ENCODE data around the gene MYLK2. TPM values are rescaled to one million over a fixed set of nuclear protein-coding genes. Genes with fewer than 3 reads are reported as not detected.
"Not testable (repeated sequence)": the region's sequence is repeated elsewhere in the genome, so short reads cannot be mapped to it uniquely, and the experiment has no call there.

Gene MYLK2
- 0.36 and 0.59 TPM in 2 replicates for total RNA-seq (2014; rRNA removed; shearing (Covaris generic))

DNA sequence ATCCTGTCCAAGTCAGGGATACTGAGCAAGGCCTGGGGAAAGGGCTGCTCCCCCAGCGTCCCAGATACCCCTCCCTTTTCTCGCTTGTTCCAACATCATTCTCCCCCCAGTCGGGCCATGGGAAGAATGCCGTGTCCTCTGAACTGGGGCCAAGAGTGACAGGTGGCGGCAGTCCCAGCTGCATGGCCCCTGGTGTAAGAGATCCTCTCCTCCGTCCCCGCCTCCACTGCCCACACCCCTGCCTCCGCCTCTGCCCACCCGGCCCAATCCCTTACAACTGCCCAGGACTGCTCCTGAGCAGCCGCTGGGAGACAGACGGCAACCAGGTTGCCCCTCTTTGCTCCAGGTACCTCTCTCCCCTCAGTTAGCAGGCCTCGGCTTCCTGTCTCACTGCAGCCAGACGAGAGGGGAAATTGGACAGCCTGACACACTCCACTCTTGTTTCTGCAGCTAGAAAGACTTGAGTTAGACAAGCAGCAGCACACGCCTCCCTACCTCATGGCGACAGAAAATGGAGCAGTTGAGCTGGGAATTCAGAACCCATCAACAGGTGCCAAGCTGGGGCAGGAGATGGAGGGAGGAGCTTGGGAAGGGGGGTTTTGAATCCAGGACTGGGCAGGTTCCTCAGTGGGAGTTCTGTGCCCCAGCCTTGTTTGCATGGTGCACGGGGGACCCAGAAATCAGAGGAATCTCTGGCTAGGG lies at the start of gene MYLK2:
Gene MYLK2 (plus strand): TSS at position 274 of the 702 bp plus-strand sequence. CDS start 225 bp downstream, at position 499.
- no peak for DNase-seq (ENCODE audit: low read depth)

DNA sequence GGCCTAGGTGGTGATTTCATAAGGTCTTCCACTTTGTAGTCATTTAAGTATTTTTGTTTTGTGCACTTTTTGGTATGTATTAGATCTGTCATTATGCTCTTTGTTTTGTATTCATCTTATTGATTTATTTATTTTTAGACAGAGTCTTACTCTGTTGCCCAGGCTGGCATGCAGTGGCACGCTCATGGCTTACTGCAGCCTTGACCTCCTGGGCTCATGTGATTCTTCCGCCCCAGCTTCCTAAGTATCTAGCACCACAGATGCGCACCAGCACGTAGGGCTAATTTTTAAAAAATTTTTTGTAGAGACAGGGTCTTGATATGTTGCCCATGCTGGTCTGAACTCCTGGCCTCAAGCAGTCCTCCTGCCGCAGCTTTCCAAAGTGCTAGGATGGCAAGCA lies 49.5 kb upstream of the MYLK2 start:
- no peak for DNase-seq (ENCODE audit: low read depth)

DNA sequence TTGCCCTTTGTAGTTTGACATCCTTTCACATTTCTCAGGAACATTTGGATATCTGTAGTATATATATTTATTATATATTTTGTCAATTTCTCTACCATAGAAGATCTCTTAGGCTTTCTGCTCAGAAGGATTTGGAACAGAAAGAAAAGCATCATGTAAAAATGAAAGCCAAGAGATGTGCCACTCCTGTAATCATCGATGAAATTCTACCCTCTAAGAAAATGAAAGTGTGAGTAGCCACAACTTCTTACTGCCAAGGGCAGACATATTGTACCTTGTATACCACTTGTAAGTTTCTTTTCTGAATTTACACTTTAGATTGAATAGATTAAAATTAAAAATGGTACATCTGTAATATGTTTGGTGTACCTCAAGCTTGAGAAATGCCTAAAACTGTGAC lies 48.9 kb upstream of the MYLK2 start:
- no peak for DNase-seq (ENCODE audit: low read depth)

DNA sequence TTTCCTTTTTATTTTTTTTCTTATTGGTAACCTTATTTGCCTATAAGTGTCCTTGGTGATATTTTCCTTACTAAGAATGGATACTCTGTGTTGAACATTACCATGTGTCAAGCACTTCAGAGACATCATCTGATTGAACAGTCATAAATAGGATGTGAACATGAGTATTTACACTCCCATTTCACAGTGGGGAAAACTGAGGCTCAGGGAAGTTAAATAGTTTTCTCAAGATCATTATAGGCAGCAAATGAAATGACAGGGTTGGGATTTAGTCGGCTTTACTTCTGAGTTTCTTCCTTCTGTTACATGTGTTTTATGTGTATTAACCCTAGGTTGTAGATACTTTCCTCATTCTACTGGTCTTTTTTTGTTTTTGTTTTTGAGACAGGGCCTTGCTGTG lies 44.7 kb upstream of the MYLK2 start:
- no peak for DNase-seq (ENCODE audit: low read depth)

DNA sequence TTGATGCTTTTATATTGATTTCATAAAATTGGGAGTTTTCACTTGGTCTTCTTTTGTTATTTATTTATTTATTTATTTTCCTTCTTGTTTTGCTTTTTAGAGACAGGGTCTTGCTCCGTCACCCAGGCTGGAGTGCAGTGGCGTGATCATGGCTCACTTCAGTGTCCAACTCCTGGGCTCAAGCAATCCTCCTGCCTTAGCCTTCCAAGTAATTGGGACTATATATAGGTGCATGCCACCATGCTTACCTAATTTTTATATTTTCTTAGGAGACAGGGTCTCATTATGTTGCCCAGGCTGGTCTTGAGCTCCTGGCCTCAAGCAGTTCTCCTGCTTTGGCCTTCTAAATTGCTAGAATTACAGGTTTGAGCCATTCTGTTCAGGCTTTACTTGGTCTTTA lies 38.3 kb upstream of the MYLK2 start:
- DNase-seq (ENCODE audit: low read depth): no peak

DNA sequence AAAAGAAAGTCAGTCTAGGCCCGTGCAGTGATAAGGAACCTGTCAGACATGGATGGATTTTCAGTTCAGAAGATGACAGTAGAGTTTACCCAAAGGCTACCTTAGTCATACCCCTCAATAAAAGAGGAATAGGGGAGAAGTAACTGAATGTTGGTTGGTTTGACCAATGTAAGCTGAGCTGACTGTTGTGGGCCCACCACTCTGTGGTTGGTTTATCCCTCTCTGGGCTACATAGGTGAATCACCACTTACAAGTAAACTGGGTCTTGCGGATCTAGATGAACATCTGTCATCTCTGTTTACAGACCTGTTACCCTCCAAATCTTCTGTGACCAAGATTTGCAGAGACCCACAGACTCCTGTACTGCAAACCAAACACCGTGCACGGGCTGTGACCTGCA lies 37.2 kb upstream of the MYLK2 start:
- no peak for DNase-seq (ENCODE audit: low read depth)

DNA sequence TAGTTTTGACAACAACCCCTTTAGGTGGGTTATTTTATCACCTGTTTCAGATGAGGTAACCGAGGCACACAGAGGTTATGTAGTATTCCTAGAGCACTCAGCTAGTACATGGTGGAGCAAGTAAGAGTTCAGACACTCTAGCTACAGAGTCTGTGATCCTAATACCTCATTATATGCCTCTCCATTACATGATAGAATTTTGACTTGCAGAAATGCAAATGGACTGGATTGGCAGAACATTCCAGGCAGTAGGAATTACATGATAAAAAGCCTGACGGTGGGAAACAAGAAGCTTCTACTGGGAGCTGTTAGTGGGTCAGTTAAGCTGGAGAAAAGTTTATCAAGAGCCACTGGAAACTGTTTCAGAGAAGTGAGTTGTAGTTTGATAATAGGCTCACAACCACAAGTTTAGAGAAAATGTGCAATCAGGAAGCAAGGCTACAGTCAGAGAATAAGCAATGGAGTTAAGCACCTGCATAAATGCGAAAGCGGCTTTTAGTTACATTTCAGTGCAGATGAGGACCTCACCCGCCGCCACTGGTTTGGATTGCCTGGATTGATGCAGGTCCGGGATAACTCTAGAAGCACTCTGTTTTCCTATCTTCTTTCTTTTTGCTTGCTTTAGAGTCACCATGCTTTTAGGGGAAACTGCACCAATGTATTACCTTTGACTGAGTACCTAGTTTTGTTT lies 34.7 kb upstream of the MYLK2 start:
- no peak for DNase-seq (ENCODE audit: low read depth)

DNA sequence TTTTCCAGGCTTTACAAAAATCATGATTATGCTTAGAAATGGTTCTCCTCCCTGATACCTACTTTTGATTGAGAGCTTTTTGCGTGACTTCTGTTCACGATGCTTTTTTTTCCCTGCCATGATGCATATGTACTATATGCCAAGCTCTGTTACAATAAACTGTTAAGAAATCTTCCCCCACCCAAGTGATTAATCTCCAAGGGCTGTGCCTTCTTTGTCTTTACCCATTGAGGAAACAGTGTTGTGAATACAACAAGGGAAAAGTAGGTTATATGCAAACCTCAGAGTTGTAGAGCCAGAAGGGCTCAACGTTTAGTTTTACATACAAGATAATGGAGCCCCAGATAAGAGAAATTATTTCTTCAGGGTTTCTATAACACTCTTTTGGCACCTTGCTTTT lies 34.1 kb upstream of the MYLK2 start:
- no peak for DNase-seq (ENCODE audit: low read depth)

DNA sequence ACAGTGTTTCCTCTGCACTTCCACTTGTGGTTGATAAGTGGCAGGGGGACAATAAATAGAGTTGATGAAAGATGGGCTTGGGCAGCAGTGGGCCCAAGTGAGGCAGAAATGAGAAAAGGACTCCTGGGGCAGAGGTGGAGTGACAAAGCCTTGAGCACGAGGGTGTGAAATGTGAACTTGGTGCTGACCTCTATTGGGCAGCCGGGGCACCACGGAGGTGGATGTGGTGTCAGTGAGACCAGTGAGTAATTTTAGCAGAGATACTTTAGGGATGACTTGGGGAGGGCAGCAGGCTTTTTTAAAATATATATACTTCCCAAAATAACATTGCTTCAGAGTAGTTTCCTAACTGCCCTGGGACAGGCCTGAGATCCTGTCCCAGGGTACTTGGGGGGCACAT lies 30.6 kb upstream of the MYLK2 start:
- peak; percentile 42 for DNase-seq (ENCODE audit: low read depth)

DNA sequence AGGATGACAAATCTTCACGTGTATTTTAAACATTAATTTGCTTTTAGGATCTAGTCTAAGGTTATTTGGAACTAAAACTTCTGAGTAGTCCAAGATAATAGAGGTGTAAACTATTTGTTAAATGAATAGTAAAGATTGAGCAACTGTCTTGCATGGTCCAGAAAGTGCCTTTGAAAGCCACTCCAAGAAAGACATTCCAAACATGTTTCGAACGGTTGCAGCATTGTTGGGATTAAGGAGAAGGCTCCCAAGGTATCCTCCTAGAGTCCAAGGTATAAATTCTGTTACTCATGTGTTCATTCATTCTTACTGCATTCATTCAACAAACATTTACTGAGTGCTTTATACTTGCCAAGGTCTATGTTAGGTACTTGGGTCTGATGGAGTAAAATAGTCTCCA lies 28.8 kb upstream of the MYLK2 start:
- DNase-seq (ENCODE audit: low read depth): no peak

DNA sequence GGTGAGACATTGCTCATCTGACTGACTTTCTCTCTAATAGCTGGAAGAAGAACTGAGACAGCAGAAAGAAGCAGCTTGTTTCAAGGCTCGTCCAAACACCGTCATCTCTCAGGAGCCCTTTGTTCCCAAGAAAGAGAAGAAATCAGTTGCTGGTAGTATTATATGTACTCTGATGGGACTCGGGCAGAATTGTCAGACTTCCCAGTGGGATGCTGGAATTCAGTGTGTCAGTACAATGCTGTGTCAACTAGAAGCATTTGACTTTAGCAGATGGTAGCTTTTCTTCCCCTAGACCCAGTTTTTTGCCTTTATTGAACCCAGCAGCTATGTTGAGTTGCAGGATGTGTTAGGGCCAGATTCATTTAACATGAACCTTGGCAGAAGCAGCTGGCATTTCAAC lies 21.8 kb upstream of the MYLK2 start:
- DNase-seq (ENCODE audit: low read depth): no peak

DNA sequence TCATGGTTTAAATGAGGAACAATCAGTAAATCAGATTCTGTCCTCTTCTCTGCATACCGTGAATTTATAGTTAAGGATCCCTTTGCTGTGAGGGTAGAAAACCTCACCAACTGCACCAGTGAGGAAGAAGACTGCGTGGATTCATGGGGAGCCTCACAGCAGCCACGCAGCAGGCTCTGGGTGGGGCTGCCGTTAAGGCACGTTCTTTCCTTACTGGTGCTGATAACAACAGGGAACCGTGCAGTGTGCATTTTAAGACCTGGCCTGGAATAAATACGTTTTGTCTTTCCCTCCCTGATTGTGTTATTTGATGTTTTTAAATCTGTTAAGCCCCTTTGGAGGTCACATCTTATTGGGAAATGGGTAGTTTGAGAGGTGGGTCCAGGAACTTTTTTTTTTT lies 17.6 kb upstream of the MYLK2 start:
- DNase-seq (ENCODE audit: low read depth): no peak

DNA sequence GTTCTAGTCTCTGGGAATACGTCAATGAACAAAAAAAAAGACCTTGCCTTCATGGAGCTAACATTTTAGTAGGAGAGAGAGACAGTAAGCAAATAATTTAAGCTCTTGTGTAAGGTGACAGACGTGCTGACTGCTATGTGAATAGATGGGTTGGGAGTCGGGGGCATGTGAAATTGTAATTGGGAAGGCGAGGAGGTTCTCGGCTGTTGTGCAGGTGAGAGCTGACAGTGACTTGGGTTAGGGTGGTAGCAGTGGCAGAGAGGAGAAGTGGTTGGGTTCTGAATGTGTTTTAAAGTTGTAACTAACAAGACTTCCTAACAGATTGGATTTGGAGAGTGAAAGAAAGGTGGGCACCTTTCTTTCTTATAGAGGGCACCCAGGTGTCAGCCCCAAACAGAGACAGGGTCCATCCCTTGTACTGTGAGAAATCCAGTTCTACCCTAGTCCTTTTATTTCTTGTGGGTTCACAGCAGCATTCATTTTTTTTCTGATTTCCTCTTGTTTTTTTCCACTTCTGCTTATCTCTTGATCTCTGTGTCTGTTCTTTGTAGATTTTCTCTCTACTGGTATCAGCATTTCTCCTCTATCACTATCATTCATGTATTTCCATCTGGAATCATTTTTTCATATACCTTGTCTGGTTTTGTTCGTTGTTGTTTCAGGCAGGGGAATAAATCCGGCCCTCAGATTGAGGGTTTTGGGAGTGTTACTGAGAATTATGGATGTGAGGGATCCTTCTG lies 15.4 kb upstream of the MYLK2 start:
- no peak for DNase-seq (ENCODE audit: low read depth)

DNA sequence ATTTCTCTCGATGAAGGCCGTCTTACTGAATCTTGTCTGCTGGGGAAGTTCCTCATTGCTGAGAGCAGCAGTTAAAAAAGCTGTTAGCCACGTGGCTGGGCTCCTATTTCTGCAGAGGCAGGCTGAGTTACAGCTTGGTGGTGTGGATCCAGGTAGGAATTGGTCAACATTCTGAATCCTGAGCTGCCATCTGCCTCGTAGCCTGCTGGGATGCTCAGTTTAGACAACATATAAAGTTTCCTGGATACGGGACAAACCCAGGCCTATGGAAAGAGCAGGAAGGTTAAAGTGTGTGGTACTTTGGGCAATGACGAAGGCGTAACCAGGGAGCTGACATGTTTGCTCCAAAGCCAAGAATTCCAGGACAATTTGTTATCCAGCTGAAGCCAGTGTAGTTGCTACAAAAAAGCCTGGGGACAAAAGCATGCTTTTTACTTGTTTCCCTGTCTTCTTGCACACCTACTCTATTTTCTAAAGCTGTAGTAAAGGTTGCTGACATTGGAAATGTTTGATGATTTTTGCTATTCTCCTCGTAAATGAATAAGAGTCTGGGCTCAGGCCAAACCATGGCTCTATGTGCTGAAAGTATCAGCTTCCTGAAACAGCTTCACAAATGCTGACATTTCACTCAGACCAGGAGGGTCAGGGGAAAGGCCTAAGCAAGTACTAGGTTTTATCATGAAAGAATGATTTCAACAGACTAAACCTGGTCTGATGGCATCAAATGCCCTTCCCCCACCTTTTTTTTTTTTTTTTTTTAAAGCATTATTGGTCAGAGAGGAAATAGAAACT lies 12.4 kb upstream of the MYLK2 start:
- DNase-seq (ENCODE audit: low read depth): no peak

DNA sequence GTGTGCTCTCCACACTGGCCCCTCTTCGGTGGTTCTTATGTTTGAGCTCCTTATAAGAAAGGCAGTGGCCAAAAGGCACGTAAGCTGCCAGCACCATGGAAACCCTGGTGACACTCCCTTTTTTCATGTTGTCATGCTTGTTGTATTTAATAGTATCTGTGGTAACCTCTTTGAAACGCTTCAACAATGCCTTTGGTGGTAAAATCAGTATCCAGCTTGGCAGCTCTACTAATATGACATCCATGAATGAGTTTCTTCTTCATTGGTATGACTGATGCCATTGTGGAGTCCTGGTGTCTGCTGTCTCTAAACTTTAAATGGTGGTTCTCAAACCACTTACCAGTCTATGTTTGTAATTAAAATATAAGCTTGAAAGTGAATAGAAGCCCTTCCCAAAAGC lies 10.7 kb upstream of the MYLK2 start:
- peak; percentile 55 for DNase-seq (ENCODE audit: low read depth)

DNA sequence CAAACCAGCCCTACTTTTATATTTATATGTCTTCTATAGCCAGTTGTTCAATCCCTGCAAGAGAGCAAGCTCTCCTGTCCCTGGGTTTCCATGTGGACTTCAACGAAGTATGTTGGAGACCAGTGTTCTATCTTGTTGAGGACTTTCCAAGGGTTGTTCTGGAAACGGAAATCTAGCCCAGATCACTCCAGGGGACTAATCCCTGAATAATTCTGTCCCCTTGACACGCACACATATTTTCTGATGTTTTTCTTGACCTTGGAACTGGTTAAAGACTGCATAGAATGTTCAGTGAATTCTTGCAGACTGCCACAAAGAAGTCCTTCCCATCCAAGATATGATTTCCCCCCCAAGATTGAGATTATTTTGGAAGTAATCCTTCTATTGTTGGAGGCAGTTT lies 9.5 kb upstream of the MYLK2 start:
- DNase-seq (ENCODE audit: low read depth): no peak

DNA sequence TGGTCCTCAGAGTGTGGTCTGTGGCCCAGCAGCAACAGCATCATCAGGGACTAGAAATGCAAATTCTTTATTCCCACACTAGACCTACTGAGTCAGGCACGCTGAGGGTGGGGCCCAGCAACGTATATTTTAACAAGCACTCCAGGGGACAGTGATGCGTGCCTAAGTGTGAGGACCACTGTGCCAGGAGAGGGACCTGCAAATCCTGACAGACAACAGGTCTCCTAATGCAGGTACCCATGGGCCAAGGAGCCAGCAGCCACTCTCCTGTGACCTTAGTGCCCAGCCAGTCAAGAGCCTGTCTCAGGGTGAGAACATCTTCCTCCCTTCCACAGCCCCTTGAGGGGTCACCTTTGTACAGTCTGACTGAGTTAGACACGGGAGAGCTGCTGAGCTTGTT lies 8.0 kb upstream of the MYLK2 start:
- no peak for DNase-seq (ENCODE audit: low read depth)

DNA sequence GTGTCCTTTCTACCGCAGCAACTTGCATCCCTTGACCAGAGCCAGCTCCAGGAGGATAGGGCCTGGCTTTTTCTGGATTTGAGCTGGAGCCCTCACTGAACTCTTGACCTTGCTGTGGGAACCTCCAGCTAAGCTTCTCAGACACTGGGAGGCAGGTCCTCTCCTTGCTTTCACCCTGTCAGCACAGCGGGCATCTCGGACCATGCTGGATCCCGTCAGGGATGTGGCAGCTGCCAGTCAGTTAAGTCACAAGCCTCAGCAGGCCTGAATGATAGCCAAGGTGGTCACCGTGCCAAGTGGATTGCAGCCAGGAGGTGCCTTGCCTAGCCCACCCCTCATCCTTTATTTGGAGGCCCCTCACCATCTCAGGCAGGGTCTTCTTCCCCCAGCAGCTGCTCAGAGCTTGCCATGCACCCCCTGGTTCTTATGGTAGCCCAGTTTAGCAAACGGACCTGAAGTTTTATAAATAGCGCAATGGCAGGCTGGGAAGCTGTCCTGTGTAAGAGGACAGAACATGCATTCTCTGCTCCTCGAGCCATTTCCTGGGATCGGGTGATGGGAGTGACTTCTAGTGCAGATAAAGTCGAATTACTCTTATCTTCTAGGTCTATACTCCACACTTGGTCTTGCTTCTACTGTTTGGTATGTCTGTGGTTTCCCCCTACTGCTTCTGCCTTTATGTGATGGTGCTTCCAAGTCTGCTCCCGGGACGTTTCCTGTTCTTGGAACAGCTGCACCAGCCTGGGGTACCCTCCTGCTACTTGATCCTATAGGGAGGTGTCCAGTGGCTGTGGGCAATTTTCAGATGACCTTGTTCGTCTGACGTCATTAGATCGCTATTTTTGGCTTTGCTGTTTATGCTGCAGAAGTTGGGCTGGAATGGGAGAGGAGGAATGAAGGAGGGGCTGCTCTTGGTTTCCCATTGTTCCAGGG lies 7.1 kb upstream of the MYLK2 start:
- peak; percentile 98 for DNase-seq (ENCODE audit: low read depth)

DNA sequence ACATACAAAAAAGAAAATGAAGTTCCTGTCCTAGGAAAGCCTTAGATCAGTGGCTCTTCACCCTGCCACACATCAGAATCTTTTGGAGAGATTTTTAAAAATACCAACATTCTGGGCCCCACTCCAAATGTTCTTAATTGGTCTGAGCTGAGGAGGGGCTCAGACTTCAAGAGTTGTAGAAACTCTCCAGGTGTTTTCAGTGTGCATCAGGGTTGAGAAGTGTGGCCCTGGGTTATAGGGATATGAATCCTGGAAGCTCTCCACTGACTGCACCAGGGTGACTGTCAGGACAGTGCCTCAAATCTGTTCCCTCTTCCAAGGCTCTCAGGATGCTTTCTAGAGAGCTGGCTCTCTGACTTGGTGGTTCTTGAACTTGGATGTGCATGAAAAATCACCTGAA lies 5.5 kb upstream of the MYLK2 start:
- DNase-seq (ENCODE audit: low read depth): no peak

DNA sequence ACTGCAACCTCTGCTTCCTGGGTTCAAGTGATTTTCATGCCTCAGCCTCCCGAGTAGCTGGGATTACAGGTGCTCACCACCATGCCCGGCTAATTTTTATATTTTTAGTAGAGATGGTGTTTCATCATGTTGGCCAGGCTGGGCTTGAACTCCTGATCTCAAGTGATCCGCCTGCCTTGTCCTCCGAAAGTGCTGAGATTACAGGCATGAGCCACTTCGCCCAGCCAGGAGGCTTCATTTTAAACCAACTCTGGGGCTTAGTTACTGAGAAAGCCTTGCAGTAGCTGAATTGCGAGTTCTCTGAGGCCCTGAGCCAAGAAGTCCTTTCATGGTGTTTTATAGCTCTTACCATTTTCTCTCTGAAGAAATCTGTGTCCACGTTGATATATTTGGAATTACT lies 5.0 kb upstream of the MYLK2 start:
- not testable (repeated sequence) for DNase-seq (ENCODE audit: low read depth)
